SK-N-MC (cell line): ENCODE data around the gene LOXL4.

Experiments
- EZH2 ChIP-seq: fragments of 200-600 bp; sonication (generic); IDR thresholded peaks from one replicate; pipeline ENCODE4 v1.6.1; 2017; ENCODE audit warnings: antibody characterized with exemption
- FOXP2 ChIP-seq: optimal IDR thresholded peaks from 2 replicates; pipeline ENCODE3; 2011; ENCODE audit warnings: mild to moderate bottlenecking, moderate library complexity; ENCODE audit not compliant: insufficient read depth; ENCODE audit errors: extremely low read length, control extremely low read depth
- POLR2AphosphoS5 ChIP-seq: IDR thresholded peaks from 2 replicates; pipeline ENCODE4 v1.6.1; 2012; ENCODE audit warnings: mild to moderate bottlenecking, low read depth, low read length, borderline replicate concordance

- TF ChIP-seq POLR2AphosphoS5, result no peak
- TF ChIP-seq EZH2, result no peak
- no peak for TF ChIP-seq FOXP2
These were observed 33.8 kb upstream of the LOXL4 start for GRCh38 chr10:98301664-98302319.
